Thyroid gland (tissue), 4 donors: ENCODE results near the gene SLC9A4.

Experiments used
- CTCF ChIP-seq, 6 experiments: fragments of 200-600 bp in 3 of 6; fragments of 450-650 bp in 3 of 6; sonication (generic) in 3 of 6; IDR thresholded peaks; one replicate each; pipeline ENCODE4 v1.5.1; 2016 to 2019; ENCODE audit warnings: antibody characterized with exemption in 6 of 6, mild to moderate bottlenecking in 2 of 6, inconsistent platforms in 1 of 6, moderate library complexity in 1 of 6
- POLR2A ChIP-seq, 2 donors: fragments of 450-650 bp; IDR thresholded peaks; one replicate each; pipeline ENCODE4 v1.6.1; 2017; ENCODE audit warnings: antibody characterized with exemption in 2 of 2, mild to moderate bottlenecking in 2 of 2, moderate library complexity in 1 of 2

- TF ChIP-seq CTCF (IDR thresholded peaks at IDR 0.05), result no peak
- TF ChIP-seq POLR2A (IDR thresholded peaks at IDR 0.05), result no peak
Measured at GRCh38 chr2:102504833-102505232, 31.8 kb downstream of the SLC9A4 start.
